Ramos (cell line): Measurements from ENCODE around the gene ZSCAN29.
"Not testable (repeated sequence)": the region's sequence is repeated elsewhere in the genome, so short reads cannot be mapped to it uniquely, and the experiment has no call there.

ENCODE experiments used
- in situ Hi-C: fragments of 300-500 bp; cut with MboI; formaldehyde crosslinking; loops from one replicate; pipeline ENCODE4 v1.14.3; 2022; ENCODE audit warnings: low sequenced_read_pairs; ENCODE audit not compliant: unreplicated experiment

The ZSCAN29 gene

GRCh38 chr15:43370975-43371974 is at the start of gene ZSCAN29, which contains the start of gene TUBGCP4:
Gene ZSCAN29 (minus strand): TSS chr15:43371043. CDS start chr15:43369913, 1,130 bp downstream.
Gene TUBGCP4 (plus strand): TSS chr15:43371101. CDS start chr15:43371355, 254 bp downstream.
- in situ Hi-C loops: no loop called here

GRCh38 chr15:43420435-43420834 is 49.6 kb upstream of the ZSCAN29 start:
- in situ Hi-C loops: no loop called here

GRCh38 chr15:43414196-43414595 is 43.4 kb upstream of the ZSCAN29 start:
- in situ Hi-C loops: no loop called here

GRCh38 chr15:43412096-43412495 is 41.3 kb upstream of the ZSCAN29 start:
- in situ Hi-C loops: no loop called here

GRCh38 chr15:43410572-43411214 is 39.9 kb upstream of the ZSCAN29 start:
- in situ Hi-C loops: no loop called here

- in situ Hi-C loops: no loop called here
Observed at GRCh38 chr15:43408789-43409188, 37.9 kb upstream of the ZSCAN29 start.

- in situ Hi-C loops: no loop called here
Observed at GRCh38 chr15:43406808-43407207, 36.0 kb upstream of the ZSCAN29 start.

- in situ Hi-C loops: no loop called here
Observed at GRCh38 chr15:43406189-43406588, 35.3 kb upstream of the ZSCAN29 start.

GRCh38 chr15:43404130-43404529 is 33.3 kb upstream of the ZSCAN29 start:
- in situ Hi-C loops: no loop called here

- in situ Hi-C loops: no loop called here
Observed at GRCh38 chr15:43403616-43404015, 32.8 kb upstream of the ZSCAN29 start.

- in situ Hi-C loops: no loop called here
Observed at GRCh38 chr15:43402255-43402654, 31.4 kb upstream of the ZSCAN29 start.

- in situ Hi-C loops: not testable (repeated sequence)
Observed at GRCh38 chr15:43393592-43393991, 22.7 kb upstream of the ZSCAN29 start.

- in situ Hi-C loops: no loop called here
Observed at GRCh38 chr15:43390723-43391122, 19.9 kb upstream of the ZSCAN29 start.

GRCh38 chr15:43383070-43383469 is 12.2 kb upstream of the ZSCAN29 start:
- in situ Hi-C loops: no loop called here

- in situ Hi-C loops: no loop called here
Observed at GRCh38 chr15:43382310-43382709, 11.5 kb upstream of the ZSCAN29 start.

- in situ Hi-C loops: no loop called here
Observed at GRCh38 chr15:43378601-43379000, 7.8 kb upstream of the ZSCAN29 start.

GRCh38 chr15:43376017-43376705 is 5.3 kb upstream of the ZSCAN29 start:
- in situ Hi-C loops: no loop called here

- in situ Hi-C loops: no loop called here
Observed at GRCh38 chr15:43370310-43370974, 401 bp downstream of the ZSCAN29 start.

GRCh38 chr15:43361313-43361903 is 9.4 kb downstream of the ZSCAN29 start:
- in situ Hi-C loops: no loop called here

- in situ Hi-C loops: no loop called here
Observed at GRCh38 chr15:43360821-43361220, 10.0 kb downstream of the ZSCAN29 start.
